Measurements from ENCODE around the gene MEIOB. TPM values are rescaled to one million over a fixed set of nuclear protein-coding genes. Genes with fewer than 3 reads are reported as not detected.

Gene MEIOB
- total RNA-seq, 1 donor: 0.09 TPM

DNA sequence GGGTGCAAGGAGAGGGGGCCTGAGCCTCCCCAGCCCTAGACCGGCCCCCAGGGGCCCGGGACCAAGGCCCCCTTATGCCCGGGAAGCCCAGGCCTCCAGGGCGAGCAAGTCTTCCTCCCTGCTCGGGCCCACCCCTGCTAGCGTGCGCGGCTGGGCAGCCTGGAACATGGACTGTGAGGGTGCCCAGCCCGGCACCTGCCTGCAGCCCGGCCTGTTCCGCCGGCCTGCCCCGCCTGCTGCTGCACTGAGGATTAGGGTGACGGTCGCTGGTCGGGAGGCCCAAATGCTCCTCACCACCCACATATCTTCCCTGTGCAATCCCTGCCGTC lies 40.2 kb upstream of the MEIOB start:
- TF ChIP-seq, protein P1, sequence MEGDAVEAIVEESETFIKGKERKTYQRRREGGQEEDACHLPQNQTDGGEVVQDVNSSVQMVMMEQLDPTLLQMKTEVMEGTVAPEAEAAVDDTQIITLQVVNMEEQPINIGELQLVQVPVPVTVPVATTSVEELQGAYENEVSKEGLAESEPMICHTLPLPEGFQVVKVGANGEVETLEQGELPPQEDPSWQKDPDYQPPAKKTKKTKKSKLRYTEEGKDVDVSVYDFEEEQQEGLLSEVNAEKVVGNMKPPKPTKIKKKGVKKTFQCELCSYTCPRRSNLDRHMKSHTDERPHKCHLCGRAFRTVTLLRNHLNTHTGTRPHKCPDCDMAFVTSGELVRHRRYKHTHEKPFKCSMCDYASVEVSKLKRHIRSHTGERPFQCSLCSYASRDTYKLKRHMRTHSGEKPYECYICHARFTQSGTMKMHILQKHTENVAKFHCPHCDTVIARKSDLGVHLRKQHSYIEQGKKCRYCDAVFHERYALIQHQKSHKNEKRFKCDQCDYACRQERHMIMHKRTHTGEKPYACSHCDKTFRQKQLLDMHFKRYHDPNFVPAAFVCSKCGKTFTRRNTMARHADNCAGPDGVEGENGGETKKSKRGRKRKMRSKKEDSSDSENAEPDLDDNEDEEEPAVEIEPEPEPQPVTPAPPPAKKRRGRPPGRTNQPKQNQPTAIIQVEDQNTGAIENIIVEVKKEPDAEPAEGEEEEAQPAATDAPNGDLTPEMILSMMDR (IDR thresholded peaks at IDR 0.05; ENCODE audit: insufficient read depth, low read length): no peak
- no peak overlapping the region for H3K4me3 ChIP-seq (ENCODE audit: low read depth, low read length)
- DNase-seq (ENCODE audit: low read depth): no peak

DNA sequence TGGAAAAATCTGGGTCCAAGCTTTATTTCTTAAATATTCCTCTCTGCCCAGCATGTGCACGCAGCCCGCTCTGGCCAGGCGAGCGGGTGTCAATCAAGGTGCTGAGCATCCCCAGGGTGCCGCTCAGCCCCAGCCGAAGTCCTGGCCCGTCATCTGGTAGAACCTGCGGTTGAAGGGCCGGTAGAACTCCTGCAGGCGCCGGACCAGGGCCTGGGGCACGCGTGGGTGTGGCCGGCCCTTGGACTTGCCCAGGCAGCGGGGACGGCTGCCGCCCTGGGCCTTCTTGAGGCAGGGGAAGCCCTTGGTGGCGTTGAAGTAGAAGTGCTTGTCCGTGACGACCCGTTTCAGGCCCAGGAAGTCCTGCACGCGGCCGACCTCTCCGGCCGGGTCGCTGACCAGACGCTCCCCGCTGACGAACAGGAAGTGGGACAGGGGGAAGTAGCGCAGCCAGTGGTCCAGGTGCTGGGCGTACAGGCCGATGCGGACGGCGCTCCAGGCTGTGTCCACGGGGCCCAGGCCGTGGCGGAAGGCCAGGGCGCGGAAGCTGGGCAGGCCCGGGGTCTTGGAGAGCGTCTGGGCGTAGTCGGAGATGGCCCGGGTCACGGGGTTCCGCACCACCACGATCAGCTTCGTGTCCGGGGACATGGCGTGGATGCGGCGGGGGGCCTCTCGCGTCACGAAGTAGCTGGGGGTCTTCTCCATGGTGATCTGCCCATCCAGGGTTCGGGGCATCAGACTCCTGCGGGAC lies 39.7 kb upstream of the MEIOB start:
- DNase-seq (ENCODE audit: low read depth): no peak
- TF ChIP-seq, protein P1 (IDR thresholded peaks at IDR 0.05; ENCODE audit: insufficient read depth, low read length): no peak
- no peak overlapping the region for H3K4me3 ChIP-seq (ENCODE audit: low read depth, low read length)

DNA sequence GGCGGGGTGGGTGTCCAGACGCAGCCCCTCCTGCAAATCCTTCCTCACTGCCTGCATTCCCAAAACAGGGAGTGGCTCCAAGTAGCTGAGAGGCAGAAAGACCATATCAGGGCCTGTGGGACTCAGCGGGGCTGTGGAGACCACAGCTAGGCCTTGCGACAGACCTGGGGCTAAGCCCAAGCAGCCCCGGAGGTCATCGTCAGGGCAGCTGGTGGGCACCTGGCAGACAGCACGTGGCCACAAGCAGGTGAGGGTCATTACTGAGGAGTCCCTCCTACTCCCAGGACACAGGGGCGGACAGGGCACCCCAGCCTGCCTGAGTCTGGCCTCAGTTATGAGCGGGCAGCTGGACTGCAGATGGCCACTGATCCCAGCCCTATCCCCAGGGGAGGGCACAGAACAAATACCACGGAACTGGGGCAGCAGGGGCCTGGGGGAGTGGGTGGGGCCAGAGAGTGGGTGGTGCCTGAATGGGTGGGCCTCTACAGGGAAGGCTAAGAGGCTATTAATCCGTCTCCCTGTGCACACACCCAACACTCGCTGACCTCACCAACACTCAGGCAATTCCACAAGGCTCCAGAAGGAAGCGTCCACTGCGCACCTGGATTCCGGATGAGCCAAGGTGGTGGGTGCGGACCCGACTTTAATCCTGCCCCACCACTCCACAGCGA lies 37.7 kb upstream of the MEIOB start:
- TF ChIP-seq, protein P1 (IDR thresholded peaks at IDR 0.05; ENCODE audit: insufficient read depth, low read length): no peak
- no peak overlapping the region for H3K4me3 ChIP-seq (ENCODE audit: low read depth, low read length)
- no peak for DNase-seq (ENCODE audit: low read depth)

DNA sequence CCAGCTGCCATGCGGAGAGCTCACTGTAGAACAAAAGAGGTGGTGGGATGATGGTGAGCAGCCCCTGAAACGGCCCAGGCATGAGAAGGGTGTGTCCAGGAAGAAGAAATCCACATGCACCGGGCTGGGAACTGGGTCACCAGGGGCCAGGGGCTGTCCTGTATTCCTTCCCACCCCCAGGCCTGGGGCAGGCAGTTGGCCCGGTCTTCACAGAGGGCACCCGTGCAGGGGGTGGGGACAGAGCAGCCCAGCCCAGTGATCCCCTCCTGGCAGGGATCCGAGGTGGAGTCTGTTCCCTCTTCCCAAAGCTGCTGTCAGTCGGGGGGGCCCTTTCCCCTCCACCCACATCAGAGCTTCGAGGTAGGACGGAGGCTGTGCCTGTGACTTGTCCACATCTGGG lies 37.0 kb upstream of the MEIOB start:
- H3K4me3 ChIP-seq (ENCODE audit: low read depth, low read length): no peak overlapping the region
- DNase-seq (ENCODE audit: low read depth): no peak
- TF ChIP-seq, protein P1 (IDR thresholded peaks at IDR 0.05; ENCODE audit: insufficient read depth, low read length): no peak

DNA sequence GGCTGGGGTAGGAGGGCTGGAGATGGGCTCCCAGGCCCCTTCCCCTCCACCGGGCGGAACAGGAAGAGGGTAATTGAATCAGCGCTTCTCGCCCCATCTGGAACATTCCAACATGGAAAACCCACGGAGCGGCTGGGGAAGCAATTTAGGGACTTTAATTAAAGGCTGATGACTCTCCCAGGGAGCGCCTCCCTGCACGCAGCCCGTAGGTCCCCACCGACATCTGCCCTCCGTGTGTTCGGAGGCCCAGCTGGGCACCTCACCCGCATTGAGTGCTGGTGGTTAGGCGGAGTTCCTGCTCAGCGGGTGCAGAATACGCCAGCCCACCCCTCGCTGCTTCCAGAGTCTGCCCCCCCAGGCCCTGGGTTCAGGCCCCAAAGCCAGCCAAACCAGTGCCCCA lies 36.2 kb upstream of the MEIOB start:
- DNase-seq (ENCODE audit: low read depth): no peak
- no peak overlapping the region for H3K4me3 ChIP-seq (ENCODE audit: low read depth, low read length)
- TF ChIP-seq, protein P1 (IDR thresholded peaks at IDR 0.05; ENCODE audit: insufficient read depth, low read length): no peak

DNA sequence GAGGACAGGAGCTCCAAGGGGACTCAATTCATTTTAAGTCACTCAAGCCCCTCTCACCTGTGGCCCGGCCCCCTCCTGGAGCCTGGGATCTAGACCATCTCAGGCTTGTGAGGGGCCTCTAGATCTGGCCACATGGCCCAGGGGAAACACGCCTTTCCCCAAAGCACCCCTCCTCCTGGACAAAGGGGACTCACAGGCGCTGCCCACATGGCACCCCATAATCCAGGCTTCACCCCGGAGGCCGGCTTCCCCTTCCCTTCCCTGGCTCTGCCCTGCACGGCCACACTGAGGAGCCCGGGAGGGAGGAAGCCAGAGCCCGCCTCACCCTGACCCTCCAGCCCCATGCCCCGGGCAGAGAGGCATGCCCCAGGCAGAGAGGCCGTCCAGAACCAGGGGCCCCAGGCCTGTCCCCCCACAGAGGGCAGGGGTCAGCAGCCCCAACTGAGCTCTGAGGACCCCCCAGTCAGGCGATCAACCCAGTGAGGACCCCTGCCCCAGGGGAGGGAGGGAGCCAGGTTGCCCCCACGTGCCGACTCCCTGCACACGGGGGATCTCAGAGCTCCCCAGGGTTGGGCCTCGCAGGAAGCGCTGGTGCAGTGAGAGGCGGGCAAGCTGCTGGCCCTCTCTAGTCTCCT lies 35.4 kb upstream of the MEIOB start:
- no peak for DNase-seq (ENCODE audit: low read depth)
- TF ChIP-seq, protein P1 (IDR thresholded peaks at IDR 0.05; ENCODE audit: insufficient read depth, low read length): no peak
- H3K4me3 ChIP-seq (ENCODE audit: low read depth, low read length): no peak overlapping the region

Measured in fibroblast of the aortic adventitia (primary cell).